8988T (cell line): ENCODE data around the gene GIMAP4.
"Not testable (repeated sequence)": the region's sequence is repeated elsewhere in the genome, so short reads cannot be mapped to it uniquely, and the experiment has no call there.

ENCODE experiments used
- DNase-seq: peaks from one replicate; pipeline ENCODE4 v3.0.0; 2011

GIMAP4 gene

DNA sequence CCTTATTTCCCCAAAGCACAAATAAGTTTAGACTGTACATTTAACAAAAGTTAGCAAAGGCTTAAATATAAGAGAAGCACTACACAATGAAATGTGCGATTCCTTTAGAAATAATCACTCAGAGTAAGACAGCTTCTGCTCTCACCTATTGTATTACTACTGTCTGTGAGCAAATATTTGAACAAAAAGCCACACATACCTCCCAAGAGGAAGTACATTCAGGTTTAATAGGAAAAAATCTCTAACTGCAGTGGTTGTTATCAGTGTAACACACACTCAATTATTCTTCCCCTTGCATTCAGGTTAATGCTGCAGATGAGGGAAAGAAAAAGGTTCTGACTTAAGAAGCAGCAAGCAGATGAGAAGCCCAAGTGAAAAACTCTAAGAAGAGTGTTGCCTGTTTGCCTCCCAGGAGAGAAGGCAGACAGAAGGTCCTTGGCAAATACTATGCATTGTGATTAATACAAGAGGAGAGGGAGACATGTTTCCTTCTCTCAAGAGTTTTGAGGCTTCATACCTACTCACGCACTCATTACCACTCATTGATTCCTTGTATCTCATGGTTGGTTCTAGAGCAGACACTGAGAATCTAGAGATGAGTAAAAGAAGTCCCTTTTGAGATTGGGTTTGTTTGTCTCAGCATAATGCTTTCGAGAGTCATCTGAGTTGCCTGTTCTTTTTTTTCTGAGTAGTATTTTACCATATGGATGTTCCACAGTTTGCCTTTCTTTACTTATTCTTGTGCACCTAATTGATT is 13.6 kb downstream of the GIMAP4 start:
- no peak for DNase-seq

DNA sequence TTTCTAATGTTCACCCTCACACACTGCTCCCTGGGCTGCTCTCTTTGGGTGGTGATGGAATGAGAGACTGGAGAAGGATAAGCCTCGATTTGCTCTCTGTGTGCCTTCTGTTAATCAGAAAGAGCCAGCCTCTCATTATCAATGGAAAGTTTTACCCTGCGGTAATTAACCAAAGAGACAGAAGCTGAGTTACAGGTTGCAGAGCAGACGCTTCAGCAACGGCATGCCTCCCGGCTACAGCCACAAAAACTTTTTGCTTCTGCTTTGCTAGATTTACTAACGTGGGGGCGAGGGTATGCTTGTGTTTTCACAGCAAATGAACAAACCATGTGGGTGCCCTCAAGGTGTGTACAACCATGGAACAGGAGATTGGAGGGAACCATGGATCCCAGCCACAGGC is 18.0 kb downstream of the GIMAP4 start:
- no peak for DNase-seq

DNA sequence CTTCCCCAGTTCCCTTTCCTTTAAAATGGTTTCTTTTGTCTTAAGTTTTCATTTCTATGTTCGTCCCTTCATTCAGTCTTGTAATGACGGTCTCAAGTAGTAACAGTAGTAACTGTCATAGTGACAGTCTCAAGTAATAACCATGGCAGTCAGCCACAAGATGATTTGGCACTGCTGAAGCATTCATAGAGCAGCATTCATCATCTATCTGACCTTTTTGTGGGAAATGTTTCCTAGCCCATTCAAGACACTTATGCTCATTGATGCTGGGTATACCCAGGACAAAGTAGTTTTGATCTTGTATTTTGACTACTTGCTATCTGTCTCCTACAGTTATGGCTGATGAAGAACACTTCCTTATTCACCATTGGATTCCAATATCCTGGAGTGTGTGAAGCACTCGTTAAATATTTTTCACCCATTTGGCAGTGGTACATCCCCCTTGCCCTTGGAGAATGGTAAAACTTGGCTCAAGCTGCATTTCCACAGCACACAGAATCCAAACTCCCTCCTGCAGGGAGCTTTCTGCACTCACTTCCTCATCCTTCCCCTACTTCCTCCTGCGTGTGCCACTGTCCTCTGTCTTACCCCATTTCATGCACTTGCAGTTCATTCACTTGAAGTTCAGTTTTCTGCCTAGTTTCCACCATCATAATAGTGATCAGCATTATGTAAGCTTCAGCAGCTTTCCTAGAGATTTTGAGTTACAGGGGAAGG is 19.0 kb downstream of the GIMAP4 start:
- no peak for DNase-seq

DNA sequence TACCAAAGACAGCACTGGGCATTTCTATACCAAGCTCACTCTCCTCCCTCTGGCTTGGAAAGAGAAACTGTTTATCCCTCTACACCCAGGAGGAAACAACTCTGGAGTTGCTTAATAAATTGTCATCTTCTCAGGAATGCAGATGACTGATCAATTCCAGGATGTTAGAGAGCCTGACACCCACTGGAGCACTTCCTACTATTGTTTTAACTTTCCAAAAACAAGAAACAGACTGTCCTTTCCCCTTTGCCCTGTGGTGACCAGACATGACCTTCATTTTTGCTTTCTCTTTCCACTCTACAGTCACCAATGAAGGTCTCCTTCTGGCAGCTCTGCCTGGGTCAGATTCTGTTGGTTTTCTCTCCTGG is 19.6 kb downstream of the GIMAP4 start:
- no peak for DNase-seq

DNA sequence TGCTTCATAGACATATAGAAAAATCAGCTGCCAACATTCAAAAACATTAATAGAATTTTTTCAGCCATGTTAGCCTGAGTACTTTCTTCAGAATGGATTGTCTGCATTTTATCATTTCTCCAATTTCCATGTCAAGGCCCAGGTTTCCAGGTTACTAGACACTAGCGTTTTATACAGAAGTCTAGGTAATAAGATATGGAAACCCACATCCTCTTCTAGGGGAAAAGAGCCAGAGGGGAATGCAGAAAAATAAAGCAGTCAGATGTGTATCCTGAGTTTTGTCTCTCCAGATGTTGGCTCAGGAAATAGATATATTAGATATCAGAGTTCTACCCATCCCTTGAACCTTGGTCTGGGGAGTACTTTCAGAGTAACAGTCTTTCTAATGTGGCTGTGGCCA is 20.4 kb downstream of the GIMAP4 start:
- DNase-seq, result no peak

DNA sequence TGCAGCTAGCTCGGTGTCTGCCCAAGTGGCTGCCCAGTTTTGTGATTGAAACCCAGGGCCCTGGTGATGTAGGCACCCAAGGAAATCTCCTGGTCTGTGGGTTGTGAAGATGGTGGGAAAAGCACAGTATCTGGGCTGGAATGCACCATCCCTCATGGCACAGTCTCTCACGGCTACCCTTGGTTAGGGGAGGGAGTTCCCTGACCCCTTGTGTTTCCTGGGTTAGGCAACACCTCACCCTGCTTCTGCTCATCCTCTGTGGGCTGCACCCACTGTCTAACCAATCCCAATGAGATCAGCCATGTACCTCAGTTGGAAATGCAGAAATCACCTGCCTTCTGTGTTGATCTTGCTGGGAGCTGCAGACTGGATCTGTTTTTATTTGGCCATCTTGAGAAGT is 27.6 kb downstream of the GIMAP4 start:
- DNase-seq, result no peak

DNA sequence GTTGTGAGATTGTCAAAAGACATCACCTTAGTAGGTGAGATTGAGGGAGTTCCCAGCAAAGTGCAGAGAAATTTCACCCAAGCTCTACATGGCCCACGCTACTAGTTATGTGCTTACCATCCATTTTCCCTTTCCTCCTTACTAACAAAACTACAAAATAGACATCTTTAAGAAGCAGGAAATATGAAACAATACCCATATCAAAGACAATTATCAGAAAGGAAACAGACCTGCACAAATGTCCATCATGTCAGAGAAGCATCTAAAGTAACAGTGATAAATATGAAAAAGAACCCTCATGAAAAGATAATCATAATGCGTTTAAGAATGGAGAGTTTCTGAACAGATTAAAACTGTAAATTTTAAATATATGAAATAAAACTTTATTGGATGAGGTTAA is 28.2 kb downstream of the GIMAP4 start:
- DNase-seq, result no peak

DNA sequence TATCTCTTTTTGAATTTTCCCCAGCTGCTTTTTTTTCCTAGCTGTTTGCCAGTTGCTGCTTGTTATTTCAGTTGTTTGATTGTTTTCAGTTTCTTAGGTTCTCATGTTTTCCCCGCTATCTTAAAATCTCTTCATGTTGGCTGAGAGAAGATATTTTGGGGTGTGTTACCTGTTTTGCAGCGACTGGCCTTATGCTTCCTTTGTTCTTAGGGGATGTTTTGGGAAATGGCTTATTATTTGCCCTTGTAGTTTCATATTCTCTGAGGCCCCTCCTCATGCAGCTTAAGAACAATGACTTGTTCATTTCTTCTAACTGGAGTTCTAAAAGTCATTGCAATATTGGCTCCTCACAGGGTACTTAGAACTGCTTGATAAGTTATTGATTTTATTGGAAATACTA is 36.4 kb downstream of the GIMAP4 start:
- DNase-seq, result not testable (repeated sequence)

DNA sequence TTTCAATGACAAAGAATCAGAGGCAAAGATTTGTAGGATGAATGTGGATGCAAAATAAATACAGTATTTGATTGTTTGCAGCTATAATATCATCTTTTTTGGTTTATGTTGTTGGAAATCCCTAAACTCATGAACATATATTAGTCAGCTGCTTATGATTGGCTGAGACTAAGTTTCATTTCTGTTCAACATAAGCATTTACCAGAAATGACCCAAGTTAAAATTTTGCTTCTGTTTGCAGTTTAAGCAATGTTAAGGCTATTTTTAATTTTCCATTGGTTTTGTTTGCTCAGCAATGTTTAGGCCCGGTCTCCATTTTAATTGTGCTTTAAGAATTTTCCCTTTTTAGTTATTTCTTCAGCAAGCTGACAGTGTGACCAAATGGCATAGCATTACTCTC is 43.0 kb downstream of the GIMAP4 start:
- no peak for DNase-seq

DNA sequence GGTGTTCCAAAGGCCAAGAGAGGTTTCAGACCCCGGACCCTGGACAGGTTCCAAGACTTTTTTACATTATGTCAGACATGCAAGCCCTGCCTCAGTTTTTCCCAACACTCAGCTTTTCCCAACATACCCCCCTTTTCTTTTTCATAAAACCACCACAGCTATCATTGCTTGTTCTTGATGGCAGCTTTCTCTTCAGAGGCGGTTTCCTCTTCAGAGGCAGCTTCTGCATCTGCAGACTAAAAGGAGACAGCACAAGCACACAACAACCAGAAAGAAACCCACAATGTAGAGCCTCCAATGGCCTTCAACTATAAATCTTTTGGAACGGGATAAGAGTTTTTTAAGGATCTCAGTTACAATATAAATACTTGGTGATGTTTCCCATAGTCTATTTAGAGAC is 45.7 kb downstream of the GIMAP4 start:
- DNase-seq, result no peak

DNA sequence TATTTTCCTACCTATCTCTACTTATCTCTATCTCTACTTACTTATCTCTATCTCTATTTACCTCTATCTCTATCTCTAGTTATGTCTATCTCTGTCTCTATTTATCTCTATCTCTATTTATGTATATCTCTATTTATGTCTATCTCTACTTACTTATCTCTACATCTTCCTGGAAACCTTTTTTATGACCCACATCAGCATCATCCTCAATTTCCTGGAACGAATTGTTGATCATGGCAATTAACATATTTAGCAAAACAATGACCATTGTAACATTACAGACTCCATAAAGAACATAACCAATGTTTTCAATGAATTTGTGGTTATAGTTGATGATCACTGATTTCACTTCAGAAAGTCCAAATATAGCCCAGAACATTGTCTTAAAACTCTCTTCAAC is 46.7 kb downstream of the GIMAP4 start:
- DNase-seq, result no peak

DNA sequence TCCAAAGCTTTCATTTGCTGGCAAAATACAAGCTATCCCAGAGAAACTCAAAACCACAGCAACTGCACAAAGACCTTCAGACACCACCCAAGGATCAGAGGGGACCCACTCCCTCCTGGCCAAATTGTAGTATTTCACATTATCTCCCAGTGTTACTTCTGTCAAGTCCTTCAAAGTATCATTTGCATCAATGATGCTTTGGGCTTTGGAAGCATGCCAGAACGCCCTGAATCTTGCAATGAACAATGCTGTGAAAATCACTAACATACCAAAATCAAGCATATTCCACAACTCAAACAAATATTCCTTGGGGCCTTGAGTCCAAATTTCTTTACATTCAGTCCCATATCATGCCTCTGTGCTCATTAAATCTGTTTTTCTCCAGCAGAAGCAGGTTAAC is 47.2 kb downstream of the GIMAP4 start:
- not testable (repeated sequence) for DNase-seq

DNA sequence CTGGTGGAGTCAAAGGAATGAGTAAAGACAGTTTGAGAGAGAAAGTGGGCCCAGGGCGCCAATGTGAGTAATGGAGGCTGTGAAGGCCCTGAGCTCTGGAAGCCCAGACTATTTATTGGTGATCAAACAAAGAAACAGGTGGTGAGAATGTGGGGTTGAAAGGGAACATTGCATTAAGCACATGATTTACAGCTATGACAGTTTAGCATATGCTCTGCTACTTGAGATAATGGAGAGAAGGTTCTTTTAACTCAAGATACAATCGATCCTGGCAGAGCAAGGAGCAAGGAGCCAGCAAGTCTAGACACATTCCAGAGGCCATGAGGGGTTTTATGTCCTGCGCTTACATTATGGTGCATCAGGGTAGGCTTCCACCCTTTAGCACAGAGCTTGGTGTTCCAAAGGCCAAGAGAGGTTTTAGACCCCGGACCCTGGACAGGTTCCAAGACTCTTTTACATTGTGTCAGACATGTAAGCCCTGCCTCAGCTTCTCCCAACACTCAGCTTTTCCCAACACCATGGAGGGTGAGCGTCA is 48.1 kb downstream of the GIMAP4 start:
- not testable (repeated sequence) for DNase-seq

DNA sequence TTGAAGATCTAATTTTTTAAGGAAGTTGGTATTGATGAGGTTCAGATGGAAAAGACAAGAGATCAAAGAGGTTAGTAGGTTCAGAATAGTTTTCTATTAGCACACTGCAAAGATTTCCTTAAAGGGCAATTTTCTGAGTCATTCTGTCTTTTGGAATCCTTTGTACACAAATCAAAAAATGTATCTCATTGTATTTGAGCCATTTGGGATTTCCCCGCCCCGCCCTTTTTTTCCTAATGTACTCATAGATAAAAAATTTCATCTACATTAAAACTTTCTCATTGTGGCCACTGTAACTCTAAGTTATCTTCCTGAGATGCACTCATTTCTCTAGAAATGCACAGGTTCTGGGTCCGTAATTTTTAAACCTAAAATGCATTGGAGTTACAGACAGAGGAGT is 52.9 kb downstream of the GIMAP4 start:
- DNase-seq, result no peak

DNA sequence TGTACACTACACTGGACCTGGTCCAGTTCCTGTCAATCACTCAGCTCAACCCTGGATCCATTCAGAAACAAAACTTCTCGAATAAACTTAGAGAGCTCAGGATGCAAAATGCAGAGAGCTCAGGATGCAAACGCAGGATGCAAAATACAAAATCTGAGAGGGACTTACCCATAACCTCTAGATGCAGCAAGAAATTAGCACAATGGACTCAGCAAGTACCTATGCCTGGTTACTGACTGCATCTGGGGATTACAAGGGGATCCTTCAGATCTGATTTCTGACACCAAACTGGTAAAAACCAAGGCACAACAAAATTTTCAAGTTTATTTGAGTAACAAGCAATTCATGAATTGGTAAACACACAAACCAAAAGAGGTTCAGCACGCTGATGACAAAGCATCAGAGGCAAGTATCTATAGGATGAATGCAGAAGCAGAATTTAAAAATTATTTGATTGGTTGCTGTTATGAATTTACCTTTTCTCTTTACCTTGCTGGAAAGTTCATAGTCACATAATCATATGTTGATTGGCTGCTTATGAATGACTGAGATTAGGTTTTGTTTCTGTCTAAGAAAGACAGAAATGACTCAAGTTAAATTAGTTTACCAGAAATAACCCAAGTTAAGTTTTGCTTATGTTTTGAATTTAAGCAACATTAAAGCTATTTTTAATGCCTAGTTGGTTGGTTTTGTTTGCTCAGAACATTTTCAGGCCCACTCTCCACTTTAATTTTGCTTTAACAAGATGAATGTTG is 53.6 kb downstream of the GIMAP4 start:
- DNase-seq, result no peak

DNA sequence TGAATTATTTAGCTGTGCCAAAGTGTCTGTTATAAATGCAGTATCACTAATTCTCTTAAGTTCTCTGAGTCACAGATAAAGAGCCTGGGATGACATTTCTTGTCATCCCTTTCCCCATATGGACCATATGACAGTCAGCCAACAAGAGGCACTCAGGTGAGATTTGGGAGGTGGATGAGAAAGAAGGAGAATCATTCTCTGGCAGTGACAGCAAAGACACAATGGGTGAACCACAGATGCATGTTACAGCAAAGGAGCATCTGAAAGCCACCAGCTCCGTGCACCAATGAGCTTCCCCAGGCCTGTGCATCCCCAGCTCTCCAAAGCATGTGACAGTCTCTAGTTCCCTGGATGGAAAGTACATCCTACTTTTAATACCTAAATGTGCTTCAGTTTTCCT is 54.2 kb downstream of the GIMAP4 start:
- no peak for DNase-seq
